Heart right ventricle (tissue), 16 donors: ENCODE data around the gene SPINK9. TPM values are rescaled to one million over a fixed set of nuclear protein-coding genes. Genes with fewer than 3 reads are reported as not detected.

Experiments
- ATAC-seq, 8 donors: fragments of 200-7000 bp; cut with Tn5 transposase; one replicate each; pipeline ENCODE4 v1.9.1; 2020; ENCODE audit warnings: mild to moderate bottlenecking in 8 of 8, moderate library complexity in 8 of 8, moderate number of reproducible peaks in 1 of 8
- DNase-seq, 2 donors: peaks; one replicate each; pipeline ENCODE4 v3.0.0-alpha.2; 2020
- H3K27ac ChIP-seq, 10 donors: fragments of 200-600 bp; sonication (generic) in 2 of 10; one replicate each; pipeline versions ENCODE4 v1.5.0 to v1.8.0; 2020 to 2022; ENCODE audit warnings: mild to moderate bottlenecking in 3 of 10
- H3K27me3 ChIP-seq, 7 donors: fragments of 200-600 bp; one replicate each; pipeline ENCODE4 v1.8.0; 2021 to 2022; ENCODE audit warnings: mild to moderate bottlenecking in 2 of 7
- H3K36me3 ChIP-seq, 9 donors: fragments of 200-600 bp; sonication (generic) in 1 of 9; one replicate each; pipeline versions ENCODE4 v1.5.0 to v1.8.0; 2020 to 2022; ENCODE audit warnings: mild to moderate bottlenecking in 2 of 9
- H3K4me1 ChIP-seq, 9 donors: fragments of 200-600 bp; sonication (generic) in 1 of 9; one replicate each; pipeline versions ENCODE4 v1.5.0 to v1.8.0; 2020 to 2022; ENCODE audit warnings: mild to moderate bottlenecking in 4 of 9
- H3K4me3 ChIP-seq, 10 donors: fragments of 200-600 bp; sonication (generic) in 2 of 10; one replicate each; pipeline versions ENCODE4 v1.5.0 to v1.8.0; 2020 to 2022; ENCODE audit warnings: mild to moderate bottlenecking in 7 of 10, moderate library complexity in 2 of 10
- H3K9me3 ChIP-seq, 11 donors: fragments of 200-600 bp in 10 of 11; sonication (generic) in 2 of 11; one replicate each; pipeline versions ENCODE4 v1.5.0 to v1.8.0; 2013 to 2022; ENCODE audit warnings: mild to moderate bottlenecking in 2 of 11, control low read depth in 1 of 11, moderate library complexity in 1 of 11
- CTCF ChIP-seq, 9 donors: fragments of 200-600 bp; sonication (generic) in 2 of 9; IDR thresholded peaks; one replicate each; pipeline versions ENCODE4 v1.5.0 to v1.8.0; 2021 to 2022; ENCODE audit warnings: antibody characterized with exemption in 9 of 9, mild to moderate bottlenecking in 5 of 9, moderate library complexity in 1 of 9
- WGBS, 2 donors: extraction: QIAGEN DNeasy Blood & Tissue Kit; methylation state at CpG; one replicate each; pipeline ENCODE4 v1.1.7; 2013; ENCODE audit warnings: inconsistent platforms in 1 of 2; 5-methylcytosine and 5-hydroxymethylcytosine counted together
- intact Hi-C, 10 donors: fragments of 100-400 bp; cut with DNase I; formaldehyde crosslinking; loops; one replicate each; pipeline versions ENCODE4 v1.11.1 to v1.14.2; 2022
- long read RNA-seq, 3 donors: library from polyadenylated mRNA; unstranded; transcript quantifications; one replicate each; pipeline ENCODE4 v2.0.0, GENCODE V29; 2020 to 2021
- polyA plus RNA-seq, 2 donors: library from polyadenylated mRNA; stranded (reverse); fragments of 200-250 nt; gene quantifications; one replicate each; pipeline ENCODE4 v1.2.3, GENCODE V29; 2013
- total RNA-seq, 10 donors: library from RNA; stranded (reverse); fragmentation: NEBNext Ultra II Directional in 3 of 10; extraction: Animal tissue kit (Norgen Biotek cat#: 25700) in 3 of 10; gene quantifications; one replicate each; pipeline versions ENCODE4 v1.2.1 to v1.2.4, GENCODE V29; 2021 to 2023
- donor health status: Arrhythmogenic right ventricular cardiomyopathy.
- donor health status: ischemic (EF 13 %, LVEDD 7.1; RV severe dilation, severe dysfunction).
- donor health status: healthy with polysubstance abuse.
- donor health status: DM: no; HTN: yes; CAD: no.
- donor health status: DM: no; HTN: no; CAD: no.
- donor health status: ischemic (EF 25% LVEDD 6.9; RV normal size, moderate dysfunction).
- donor health status: ischemic (EF 25% LVEDD 5.7; RV mildly dilated, moderate dysfunction).
- donor health status: healthy.
- donor health status: DM: yes; HTN: yes; CAD: no.
- donor health status: Ischemic cardiomyopathy.
- donor health status: ischemic (EF 35%, LVEDD 5.7; RV mildly dilated, moderate dysfunction).
- donor health status: nonischemic (EF 11% LVEDD 7.7; RV severe dilation, severe dysfunction).
- donor health status: DM: yes; HTN: yes; CAD: no.
- donor health status: PGD.
- donor health status: ischemic (EF 29% LVEDD 5.4; RV normal size, mild dysfunction).
- donor health status: nonischemic (EF 23%, LVEDD 6.1; RV moderate dilation, normal function).

The SPINK9 gene
- total RNA-seq (under 1 TPM in 1 of 10 donors, not detected in 9; 0.57 TPM), polyA plus RNA-seq (not detected)
- long read RNA-seq, donor 1: 0 reads
- long read RNA-seq, donor 2, partial matches to known transcripts: 1 of 2 reads
- long read RNA-seq, donor 2, other reads (novel, unspliced or antisense): 1 of 2 reads
- long read RNA-seq, donor 3, partial matches to known transcripts: 0 of 1 reads
- long read RNA-seq, donor 3, other reads (novel, unspliced or antisense): 0 of 1 reads

GRCh38 chr5:148335259-148335658 is at the start of gene SPINK9:
SPINK9 (plus strand) TSS chr5:148335559; CDS start chr5:148335614, 55 bp downstream.
- intact Hi-C loops: no loop called here
- no peak for DNase-seq
- Histone ChIP-seq H3K27ac (no peak within 1 kb of the TSS), H3K9me3 (peaks cover 0 to 15% (median 0%) of the 10 kb centered on the region in 11 donors), H3K27me3 (no peaks in the 10 kb centered on the region), H3K4me1 (no peaks in the 10 kb centered on the region), H3K4me3 (no peak within 1 kb of the TSS), H3K36me3 (peaks cover 0 to 5% (median 0%) of the 10 kb centered on the region in 9 donors)
- 97 to 99% methylated on average over 3 of the region's 3 CpGs for WGBS, 2 donors
- no peak for TF ChIP-seq CTCF (IDR thresholded peaks at IDR 0.05)
- no peak for ATAC-seq

GRCh38 chr5:148290271-148291195 is 44.8 kb upstream of the SPINK9 start:
- WGBS, 2 donors: 68 to 73% methylated on average over 6 of the region's 6 CpGs
- no peak overlapping the region for H3K27ac ChIP-seq
- peak in 5 of 8 donors; percentile 16 to 72 (median 65) for ATAC-seq

GRCh38 chr5:148297731-148298130 is 37.6 kb upstream of the SPINK9 start:
- Histone ChIP-seq H3K9me3 (no peaks in the 10 kb centered on the region), H3K4me3 (no peak overlapping the region), H3K4me1 (no peaks in the 10 kb centered on the region), H3K27me3 (no peaks in the 10 kb centered on the region), H3K27ac (no peak overlapping the region), H3K36me3 (no peaks in the 10 kb centered on the region)
- TF ChIP-seq CTCF (IDR thresholded peaks at IDR 0.05): no peak
- WGBS, 2 donors: 86 to 88% methylated on average over 4 of the region's 4 CpGs
- ATAC-seq (no peak), DNase-seq (no peak)
- intact Hi-C loops: loop anchor here in 4 of 10 donors (10.0 kb wide), 3 partner anchors 77 to 427 kb away; no protein-coding TSS in a partner anchor

More at GRCh38 chr5:148290271-148291195, 44.8 kb upstream of the SPINK9 start:
- H3K27me3 ChIP-seq: no peaks in the 10 kb centered on the region
- no peaks in the 10 kb centered on the region for H3K4me1 ChIP-seq
- H3K9me3 ChIP-seq: no peaks in the 10 kb centered on the region
- no peaks in the 10 kb centered on the region for H3K36me3 ChIP-seq
- intact Hi-C loops: loop anchor here in 5 of 10 donors (2.0 to 10.0 kb wide), 5 partner anchors 84 to 442 kb away; no protein-coding TSS in a partner anchor
- no peak for DNase-seq
- H3K4me3 ChIP-seq: no peak overlapping the region
- TF ChIP-seq CTCF (IDR thresholded peaks at IDR 0.05): peak; percentile 15 to 69 (median 49)

GRCh38 chr5:148306446-148306845 is 28.9 kb upstream of the SPINK9 start:
- Histone ChIP-seq H3K4me1 (no peaks in the 10 kb centered on the region), H3K4me3 (no peak overlapping the region), H3K36me3 (no peaks in the 10 kb centered on the region), H3K9me3 (no peaks in the 10 kb centered on the region), H3K27ac (no peak overlapping the region), H3K27me3 (no peaks in the 10 kb centered on the region)
- DNase-seq (no peak), ATAC-seq (no peak)
- WGBS, 2 donors: 80 to 95% methylated on average over 1 of the region's 1 CpG
- no peak for TF ChIP-seq CTCF (IDR thresholded peaks at IDR 0.05)
- intact Hi-C loops: loop anchor here in 1 of 10 donors (10.0 kb wide), 1 partner anchor 48 kb away; no protein-coding TSS in a partner anchor
